Glutamatergic neuron (in vitro differentiated cells): ENCODE data around the gene B4GALT2. TPM values are rescaled to one million over a fixed set of nuclear protein-coding genes. Genes with fewer than 3 reads are reported as not detected.
A peak's percentile ranks its signal among the peaks of the same experiment; 100 is the strongest.

Experiments used
- DNase-seq: peaks from one replicate; pipeline ENCODE4 v3.0.0; 2022
- H3K27ac Mint-ChIP-seq: one replicate; pipeline ENCODE4 v1.8.0; 2020; ENCODE audit warnings: mild to moderate bottlenecking, mixed read lengths, inconsistent platforms; ENCODE audit not compliant: unreplicated experiment
- H3K27me3 Mint-ChIP-seq: one replicate; pipeline ENCODE4 v1.8.0; 2020; ENCODE audit warnings: mild to moderate bottlenecking, moderate library complexity, mixed read lengths, inconsistent platforms; ENCODE audit not compliant: unreplicated experiment
- H3K36me3 Mint-ChIP-seq: one replicate; pipeline ENCODE4 v1.8.0; 2020; ENCODE audit warnings: mild to moderate bottlenecking, mixed read lengths, inconsistent platforms; ENCODE audit not compliant: unreplicated experiment
- H3K4me1 Mint-ChIP-seq: one replicate; pipeline ENCODE4 v1.8.0; 2020; ENCODE audit warnings: mild to moderate bottlenecking, low read depth, mixed read lengths, inconsistent platforms; ENCODE audit not compliant: unreplicated experiment
- H3K4me3 Mint-ChIP-seq: one replicate; pipeline ENCODE4 v1.8.0; 2020; ENCODE audit warnings: mild to moderate bottlenecking, mixed read lengths, inconsistent platforms; ENCODE audit not compliant: unreplicated experiment
- H3K9me3 Mint-ChIP-seq: one replicate; pipeline ENCODE4 v1.8.0; 2020; ENCODE audit warnings: mild to moderate bottlenecking, moderate library complexity, mixed read lengths, inconsistent platforms; ENCODE audit not compliant: unreplicated experiment
- CTCF ChIP-seq: fragments of 200-600 bp; sonication (generic); IDR thresholded peaks from one replicate; pipeline ENCODE4 v1.5.0; 2021; ENCODE audit not compliant: partially characterized antibody, unreplicated experiment
- total RNA-seq: library from RNA; stranded (reverse); fragmentation: NEBNext Ultra II Directional; extraction: Animal tissue kit (Norgen Biotek cat#: 25700); gene quantifications from one replicate; pipeline ENCODE4 v1.2.1, GENCODE V29; 2021; ENCODE audit not compliant: unreplicated experiment

Gene B4GALT2
- total RNA-seq, 1 donor from 2014 or later: 45.7 TPM

- peaks cover 18% of the 10 kb centered on the region for H3K4me1 Mint-ChIP-seq
- TF ChIP-seq CTCF: peak; percentile 26
Observed at GRCh38 chr1:43974443-43975248, 4.4 kb upstream of the B4GALT2 start, which contains the start of gene ATP6V0B. TSS of gene ATP6V0B (plus strand) at chr1:43974960. CDS start at chr1:43975041, 81 bp downstream.

GRCh38 chr1:43975249-43975961, 3.6 kb upstream of the B4GALT2 start:
- Mint-ChIP-seq H3K36me3 (peaks cover 9% of the 10 kb centered on the region), H3K9me3 (peaks cover 14% of the 10 kb centered on the region), H3K27ac (peak overlapping the region; percentile 55), H3K4me1 (peaks cover 20% of the 10 kb centered on the region), H3K27me3 (peaks cover 17% of the 10 kb centered on the region), H3K4me3 (peak overlapping the region; percentile 90)
- no peak for DNase-seq
- no peak for TF ChIP-seq CTCF

More at GRCh38 chr1:43974443-43975248, 4.4 kb upstream of the B4GALT2 start, which contains the start of gene ATP6V0B:
- Mint-ChIP-seq H3K36me3 (peaks cover 9% of the 10 kb centered on the region), H3K4me3 (peak within 1 kb of the TSS; percentile 90), H3K9me3 (peaks cover 13% of the 10 kb centered on the region), H3K27ac (peak within 1 kb of the TSS; percentile 97), H3K27me3 (peaks cover 14% of the 10 kb centered on the region)
- DNase-seq: peak; percentile 97

- DNase-seq: no peak
- H3K27ac Mint-ChIP-seq: peak overlapping the region; percentile 55
- H3K27me3 Mint-ChIP-seq: peaks cover 16% of the 10 kb centered on the region
- peak overlapping the region; percentile 90 for H3K4me3 Mint-ChIP-seq
- peaks cover 14% of the 10 kb centered on the region for H3K9me3 Mint-ChIP-seq
- peak; percentile 29 for TF ChIP-seq CTCF
- peaks cover 21% of the 10 kb centered on the region for H3K4me1 Mint-ChIP-seq
- peaks cover 9% of the 10 kb centered on the region for H3K36me3 Mint-ChIP-seq
Observed at GRCh38 chr1:43976045-43976444, 3.0 kb upstream of the B4GALT2 start.

- TF ChIP-seq CTCF: no peak
- no peak overlapping the region for H3K27ac Mint-ChIP-seq
- peak overlapping the region; percentile 90 for H3K4me3 Mint-ChIP-seq
- H3K36me3 Mint-ChIP-seq: peaks cover 9% of the 10 kb centered on the region
- peaks cover 15% of the 10 kb centered on the region for H3K27me3 Mint-ChIP-seq
- peaks cover 21% of the 10 kb centered on the region for H3K4me1 Mint-ChIP-seq
- no peak for DNase-seq
- peaks cover 14% of the 10 kb centered on the region for H3K9me3 Mint-ChIP-seq
Observed at GRCh38 chr1:43976890-43977289, 2.1 kb upstream of the B4GALT2 start.
